GM12878 (cell line): Measurements from ENCODE around the gene C9orf72. TPM values are rescaled to one million over a fixed set of nuclear protein-coding genes. Genes with fewer than 3 reads are reported as not detected.

ENCODE experiments used
- ATAC-seq: fragments of 200-7000 bp; cut with Tn5 transposase; 3 replicates; pipeline ENCODE4 v1.9.1; 2020; ENCODE audit warnings: mild to moderate bottlenecking, moderate library complexity
- BruUV-seq: library from RNA; stranded (reverse); fragments of 400-500 nt; replicated peaks from 2 replicates; lab custom pipeline; 2021; lab: Mats Ljungman, UMichigan
- CTCF ChIA-PET: fragments of 300-600 bp; sonication (Branson Sonifier 250); formaldehyde crosslinking; extraction: SDS; loops from one replicate; lab custom pipeline; 2021; ENCODE audit warnings: inconsistent platforms; lab: Yijun Ruan, JAX
- POLR2A ChIA-PET: fragments of 350-600 bp; formaldehyde crosslinking; extraction: SDS; loops from one replicate; lab custom pipeline; 2021; ENCODE audit warnings: inconsistent platforms; lab: Charles Lee
- RAD21 ChIA-PET: fragments of 300-600 bp; sonication (Branson Sonifier 250); formaldehyde crosslinking; loops from one replicate; lab custom pipeline; 2023; ENCODE audit warnings: antibody characterized with exemption; ENCODE audit not compliant: unreplicated experiment; lab: Charles Lee
- SMC1A ChIA-PET: fragments of 300-600 bp; sonication (Branson Sonifier 250); formaldehyde crosslinking; loops from one replicate; lab custom pipeline; 2023; ENCODE audit not compliant: unreplicated experiment, uncharacterized antibody; lab: Charles Lee
- DNase-seq: peaks from one replicate; pipeline ENCODE4 v3.0.0-alpha.2; 2011; ENCODE audit warnings: low read depth, low spot score
- FAIRE-seq: peaks from 3 replicates; lab custom pipeline; 2011; peaks lifted over from hg19 to GRCh38; lab: Jason Lieb, UNC
- H2AFZ ChIP-seq: 2 replicates; pipeline ENCODE4 v1.6.0; 2011; ENCODE audit warnings: low read depth, low read length, control low read depth; ENCODE audit not compliant: control insufficient read depth
- H3K27ac ChIP-seq: 2 replicates; pipeline ENCODE4 v1.5.1; 2011; ENCODE audit warnings: control low read depth; ENCODE audit not compliant: control insufficient read depth, insufficient read depth
- H3K27me3 ChIP-seq, 2 experiments: replicated peaks in 1 of 2; 2 replicates each; pipeline versions ENCODE4 v1.6.0 to v1.6.1; 2011; ENCODE audit warnings: low read length in 1 of 2; ENCODE audit not compliant: control insufficient read depth in 2 of 2, insufficient read depth in 2 of 2
- H3K36me3 ChIP-seq, 2 experiments: 2 replicates each; pipeline ENCODE4 v1.5.1; 2011; ENCODE audit warnings: low read length in 1 of 2; ENCODE audit not compliant: control insufficient read depth in 2 of 2, insufficient read depth in 2 of 2
- H3K4me1 ChIP-seq: 2 replicates; pipeline ENCODE4 v1.6.1; 2011; ENCODE audit warnings: mild to moderate bottlenecking, low read length, moderate library complexity, mixed read lengths; ENCODE audit not compliant: control insufficient read depth, insufficient read depth
- H3K4me2 ChIP-seq: 2 replicates; pipeline ENCODE4 v1.6.0; 2011; ENCODE audit warnings: control low read depth; ENCODE audit not compliant: control insufficient read depth, insufficient read depth
- H3K4me3 ChIP-seq: fragments of 200-600 bp; sonication (generic); 2 replicates; pipeline ENCODE4 v1.5.1; 2016
- H3K79me2 ChIP-seq: 2 replicates; pipeline ENCODE4 v1.6.0; 2011; ENCODE audit warnings: low read length; ENCODE audit not compliant: control insufficient read depth, insufficient read depth
- H3K9ac ChIP-seq: 2 replicates; pipeline ENCODE4 v1.8.0; 2011; ENCODE audit warnings: low read length, control low read depth, mixed read lengths; ENCODE audit not compliant: control insufficient read depth, insufficient read depth
- H3K9me3 ChIP-seq: replicated peaks from 3 replicates; pipeline ENCODE4 v1.5.1; 2011; ENCODE audit warnings: mild to moderate bottlenecking, low read length; ENCODE audit not compliant: control insufficient read depth, insufficient read depth
- H4K20me1 ChIP-seq: 2 replicates; pipeline ENCODE4 v1.6.0; 2011; ENCODE audit not compliant: control insufficient read depth, insufficient read depth
- IKZF2 ChIP-seq, 2 experiments: fragments of 450-650 bp; IDR thresholded peaks; 2 replicates each; pipeline ENCODE4 v1.6.1; 2017; ENCODE audit warnings: mild to moderate bottlenecking in 2 of 2, moderate library complexity in 2 of 2
- IRF4 ChIP-seq: IDR thresholded peaks from 2 replicates; pipeline ENCODE4 v1.6.1; 2011; ENCODE audit warnings: low read depth, low read length
- RBBP5 ChIP-seq: fragments of 200-600 bp; sonication (generic); conservative IDR thresholded peaks from 2 replicates; pipeline ENCODE4 v1.6.1; 2016
- SPI1 ChIP-seq: IDR thresholded peaks from 2 replicates; pipeline ENCODE4 v1.6.1; 2011; ENCODE audit warnings: low read depth, mild to moderate bottlenecking, low read length, moderate library complexity, borderline replicate concordance; ENCODE audit not compliant: insufficient read depth
- TBL1XR1 ChIP-seq: IDR thresholded peaks from 2 replicates; pipeline ENCODE4 v1.6.1; 2012; ENCODE audit warnings: low read depth, low read length, improper control_type of control experiment
- YBX1 ChIP-seq: fragments of 450-650 bp; IDR thresholded peaks from 2 replicates; pipeline ENCODE4 v1.6.1; 2016; ENCODE audit warnings: antibody characterized with exemption
- WGBS: methylation state at CpG from one replicate; pipeline ENCODE4 v1.1.6; 2016; ENCODE audit warnings: low lambda C conversion rate; ENCODE audit not compliant: insufficient replicate concordance, insufficient coverage; ENCODE audit errors: missing lambda C conversion rate; 5-methylcytosine and 5-hydroxymethylcytosine counted together
- in situ Hi-C: fragments of 300-500 bp; cut with MboI; formaldehyde crosslinking; loops from 9 replicates; pipeline ENCODE4 v1.14.3; 2018; ENCODE audit warnings: mixed read lengths
- intact Hi-C: fragments of 100-400 bp; cut with micrococcal nuclease; formaldehyde crosslinking; loops from one replicate; pipeline ENCODE4 v1.14.2; 2022; ENCODE audit not compliant: unreplicated experiment
- polyA plus RNA-seq, 11 experiments: library from polyadenylated mRNA; depleted of rRNA in 4 of 11; unstranded in 6 of 11; stranded (reverse) in 5 of 11; fragments of >200 nt; fragmentation: Nextera tagmentation in 4 of 11; fragmentation: Illumina TruSeq in 1 of 11; extraction: Ambion mirVana in 4 of 11; extraction: Trizol in 1 of 11; gene quantifications; 1 replicate in 1 of 11; 2 replicates in 10 of 11; pipeline versions ENCODE4 v1.2.1 to v1.2.3, GENCODE V29; 2011 to 2016; ENCODE audit warnings: inconsistent platforms in 2 of 11, missing spikeins in 2 of 11, low read depth in 1 of 11
- total RNA-seq, 4 experiments: library from RNA; depleted of rRNA in 3 of 4; stranded (reverse); fragments of >200 nt in 3 of 4; fragmentation: Illumina TruSeq in 1 of 4; extraction: Trizol in 1 of 4; gene quantifications; 2 replicates each; pipeline versions ENCODE4 v1.2.1 to v1.2.3, GENCODE V29; 2013 to 2021

C9orf72 gene
- total and polyA plus RNA-seq, 10 of the 15 experiments (the other 5 are each of a cell fraction or from before 2014, with no cell fraction given): 4.8 to 9.0 (median 6.4) TPM

DNA sequence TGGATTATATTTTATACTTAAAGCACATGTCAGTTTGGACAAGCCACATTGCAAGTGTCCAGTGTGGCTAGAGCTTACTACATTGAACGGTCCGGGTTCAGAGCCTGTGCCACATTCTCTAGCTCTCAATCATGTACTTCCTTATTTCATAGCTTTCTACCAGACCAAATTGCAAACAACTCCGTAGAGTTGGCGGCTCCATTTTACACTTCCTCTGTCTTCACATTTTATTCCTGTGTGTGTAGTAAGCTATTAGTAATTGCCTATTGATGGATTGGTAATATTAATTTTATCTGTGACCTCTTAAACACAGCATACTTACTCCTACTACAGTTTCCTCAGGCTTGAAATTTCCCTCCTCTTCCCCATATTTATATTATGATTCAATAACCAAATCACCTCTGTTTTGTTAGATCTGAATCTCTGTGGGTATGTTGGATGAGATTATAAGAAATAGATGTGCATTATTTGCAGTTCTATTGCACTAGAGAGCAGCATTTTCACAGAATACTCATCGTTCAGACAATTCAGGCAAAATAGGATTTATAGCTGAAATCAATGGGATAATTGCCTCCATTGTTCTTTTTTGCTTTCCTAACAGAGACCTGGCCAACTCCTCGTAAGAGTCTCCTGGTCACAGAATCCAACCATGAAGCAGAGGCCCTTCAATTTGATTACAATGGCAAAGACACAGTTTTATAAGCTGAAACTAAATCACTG lies 29.0 kb upstream of the C9orf72 start:
- no TSS peak for BruUV-seq
- WGBS: 4% methylated on average over 6 of the region's 6 CpGs

GRCh38 chr9:27601396-27601795 lies 28.1 kb upstream of the C9orf72 start:
- DNase-seq: no peak
- ChIA-PET RAD21 (no interaction called here), SMC1A (interaction anchor here (0.7 to 2.1 kb wide), 3 partner anchors 14 to 86 kb away, joined by 3 to 4 read pairs (median 4); no protein-coding TSS in a partner anchor), POLR2A (no interaction called here), CTCF (interaction anchor here (1.8 kb wide), 1 partner anchor 11 kb away, joined by 5 read pairs; no protein-coding TSS in a partner anchor)
- no peak overlapping the region for H2AFZ ChIP-seq
- H3K9ac ChIP-seq: no peak overlapping the region
- no peaks in the 10 kb centered on the region for H3K79me2 ChIP-seq
- no peak for FAIRE-seq
- BruUV-seq: no TSS peak
- no peaks in the 10 kb centered on the region for H4K20me1 ChIP-seq
- no peaks in the 10 kb centered on the region for H3K27me3 ChIP-seq
- 97% methylated on average over 4 of the region's 6 CpGs for WGBS
- H3K9me3 ChIP-seq: no peaks in the 10 kb centered on the region
- no peak overlapping the region for H3K4me2 ChIP-seq
- TF ChIP-seq IKZF2 (IDR thresholded peaks at IDR 0.05) (no peak), IRF4 (no peak), TBL1XR1 (no peak), RBBP5 (no peak)
- no peak for ATAC-seq
- intact Hi-C loops (no loop called here), in situ Hi-C loops (no loop called here)
- no peak overlapping the region for H3K4me3 ChIP-seq
- no peak overlapping the region for H3K27ac ChIP-seq
- no peaks in the 10 kb centered on the region for H3K36me3 ChIP-seq
- H3K4me1 ChIP-seq: no peaks in the 10 kb centered on the region

More for the DNA sequence above, 29.0 kb upstream of the C9orf72 start:
- peak; percentile 60 for ATAC-seq
- TF ChIP-seq YBX1 (no peak), SPI1 (peak; percentile 15; the same call in 1 of the 2 replicates)
- SMC1A ChIA-PET: interaction anchor here (0.7 to 1.0 kb wide), 2 partner anchors 14 to 87 kb away, joined by 3 to 4 read pairs; no protein-coding TSS in a partner anchor
- no peaks in the 10 kb centered on the region for H3K4me1 ChIP-seq
- no peaks in the 10 kb centered on the region for H4K20me1 ChIP-seq
- H3K79me2 ChIP-seq: no peaks in the 10 kb centered on the region
- H3K9me3 ChIP-seq: no peaks in the 10 kb centered on the region
- H3K4me2 ChIP-seq: no peak overlapping the region
- H3K9ac ChIP-seq: no peak overlapping the region
- H2AFZ ChIP-seq: no peak overlapping the region
- no peak overlapping the region for H3K4me3 ChIP-seq
- in situ Hi-C loops: no loop called here
- no peak overlapping the region for H3K27ac ChIP-seq
- H3K36me3 ChIP-seq: no peaks in the 10 kb centered on the region
- intact Hi-C loops: no loop called here
- no peak for DNase-seq
- RAD21 ChIA-PET: interaction anchor here (0.5 kb wide), 1 partner anchor 569 kb away, joined by 3 read pairs; no protein-coding TSS in a partner anchor
- no peaks in the 10 kb centered on the region for H3K27me3 ChIP-seq
- no peak for FAIRE-seq
- POLR2A ChIA-PET: no interaction called here
- CTCF ChIA-PET: interaction anchor here (1.0 to 1.8 kb wide), 3 partner anchors 12 to 43 kb away, joined by 3 to 5 read pairs (median 4); no protein-coding TSS in a partner anchor
